H1 (cell line): ENCODE data around the gene KCTD15.

Experiments used
- BCL11A ChIP-seq, 2 experiments: IDR thresholded peaks; one replicate each; pipeline ENCODE4 v1.6.1; 2011; ENCODE audit warnings: low read depth in 2 of 2, low read length in 2 of 2, mild to moderate bottlenecking in 2 of 2
- EP300 ChIP-seq, 2 experiments: IDR thresholded peaks; 1 replicate in 1 of 2; 2 replicates in 1 of 2; pipeline ENCODE4 v1.6.1; 2011 to 2012; ENCODE audit warnings: low read depth in 2 of 2, low read length in 2 of 2, mild to moderate bottlenecking in 2 of 2, borderline replicate concordance in 1 of 2, inconsistent platforms in 1 of 2, moderate library complexity in 1 of 2
- EZH2 ChIP-seq: fragments of 200-600 bp; sonication (generic); IDR thresholded peaks from 2 replicates; pipeline ENCODE4 v1.7.1; 2012; ENCODE audit warnings: low read depth, mild to moderate bottlenecking, moderate library complexity, low read length, inconsistent platforms; ENCODE audit not compliant: severe bottlenecking
- GTF2F1 ChIP-seq: IDR thresholded peaks from 2 replicates; pipeline ENCODE4 v1.6.1; 2012; ENCODE audit warnings: low read depth, low read length, improper control_type of control experiment, borderline replicate concordance
- MAX ChIP-seq: IDR thresholded peaks from 2 replicates; pipeline ENCODE4 v1.6.1; 2012; ENCODE audit warnings: inconsistent platforms
- POLR2A ChIP-seq, 2 experiments: IDR thresholded peaks; 1 replicate in 1 of 2; 2 replicates in 1 of 2; pipeline ENCODE4 v1.6.1; 2011; ENCODE audit warnings: low read depth in 2 of 2, low read length in 2 of 2, mild to moderate bottlenecking in 2 of 2; ENCODE audit errors: control extremely low read depth in 1 of 2
- TAF1 ChIP-seq: IDR thresholded peaks from 2 replicates; pipeline ENCODE4 v1.6.1; 2011; ENCODE audit warnings: mild to moderate bottlenecking, low read depth, low read length
- TF ChIP-seq, protein P1 (sequence below), 3 experiments: IDR thresholded peaks; 1 replicate in 2 of 3; 2 replicates in 1 of 3; pipeline versions ENCODE4 v1.5.1 to v1.6.1; 2011; ENCODE audit warnings: low read length in 3 of 3, mild to moderate bottlenecking in 3 of 3, inconsistent platforms in 2 of 3, low read depth in 1 of 3, moderate library complexity in 1 of 3; ENCODE audit not compliant: insufficient read depth in 1 of 3; ENCODE audit errors: control extremely low read depth in 1 of 3

GRCh38 chr19:33774751-33775150 lies 21.9 kb upstream of the KCTD15 start:
- TF ChIP-seq, protein P1, sequence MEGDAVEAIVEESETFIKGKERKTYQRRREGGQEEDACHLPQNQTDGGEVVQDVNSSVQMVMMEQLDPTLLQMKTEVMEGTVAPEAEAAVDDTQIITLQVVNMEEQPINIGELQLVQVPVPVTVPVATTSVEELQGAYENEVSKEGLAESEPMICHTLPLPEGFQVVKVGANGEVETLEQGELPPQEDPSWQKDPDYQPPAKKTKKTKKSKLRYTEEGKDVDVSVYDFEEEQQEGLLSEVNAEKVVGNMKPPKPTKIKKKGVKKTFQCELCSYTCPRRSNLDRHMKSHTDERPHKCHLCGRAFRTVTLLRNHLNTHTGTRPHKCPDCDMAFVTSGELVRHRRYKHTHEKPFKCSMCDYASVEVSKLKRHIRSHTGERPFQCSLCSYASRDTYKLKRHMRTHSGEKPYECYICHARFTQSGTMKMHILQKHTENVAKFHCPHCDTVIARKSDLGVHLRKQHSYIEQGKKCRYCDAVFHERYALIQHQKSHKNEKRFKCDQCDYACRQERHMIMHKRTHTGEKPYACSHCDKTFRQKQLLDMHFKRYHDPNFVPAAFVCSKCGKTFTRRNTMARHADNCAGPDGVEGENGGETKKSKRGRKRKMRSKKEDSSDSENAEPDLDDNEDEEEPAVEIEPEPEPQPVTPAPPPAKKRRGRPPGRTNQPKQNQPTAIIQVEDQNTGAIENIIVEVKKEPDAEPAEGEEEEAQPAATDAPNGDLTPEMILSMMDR (IDR thresholded peaks at IDR 0.05; ENCODE audit: control extremely low read depth in 1 of 3, insufficient read depth in 1 of 3, low read depth in 1 of 3, low read length in 3 of 3) = no peak
- TF ChIP-seq BCL11A (IDR thresholded peaks at IDR 0.05; ENCODE audit: low read depth in 2 of 2, low read length in 2 of 2) (no peak), MAX (no peak), TAF1 (no peak), GTF2F1 (no peak), EZH2 (no peak), POLR2A (IDR thresholded peaks at IDR 0.05; ENCODE audit: control extremely low read depth in 1 of 2, low read depth in 2 of 2, low read length in 2 of 2) (no peak), EP300 (IDR thresholded peaks at IDR 0.05; ENCODE audit: borderline replicate concordance in 1 of 2, low read depth in 2 of 2, low read length in 2 of 2) (no peak)
